ENCODE measurements around the gene CLEC6A.

The CLEC6A gene

GRCh38 chr12:8499616-8500015, 43.9 kb downstream of the CLEC6A start:
- DNase-seq (ENCODE audit: extremely low read depth, low read depth) = no peak
- TF ChIP-seq CTCF (IDR thresholded peaks at IDR 0.05; ENCODE audit: low read depth, low read length, missing control alignments) = no peak
- H3K4me3 ChIP-seq (replicated peaks; ENCODE audit: low read depth, low read length) = no peak overlapping the region

GRCh38 chr12:8501720-8502119, 46.0 kb downstream of the CLEC6A start:
- no peak for DNase-seq (ENCODE audit: extremely low read depth, low read depth)
- no peak overlapping the region for H3K4me3 ChIP-seq (replicated peaks; ENCODE audit: low read depth, low read length)
- no peak for TF ChIP-seq CTCF (IDR thresholded peaks at IDR 0.05; ENCODE audit: low read depth, low read length, missing control alignments)

GRCh38 chr12:8504351-8504750, 48.6 kb downstream of the CLEC6A start:
- TF ChIP-seq CTCF (IDR thresholded peaks at IDR 0.05; ENCODE audit: low read depth, low read length, missing control alignments) = no peak
- H3K4me3 ChIP-seq (replicated peaks; ENCODE audit: low read depth, low read length) = no peak overlapping the region
- DNase-seq (ENCODE audit: extremely low read depth, low read depth) = no peak

GRCh38 chr12:8507596-8507995, 51.8 kb downstream of the CLEC6A start:
- H3K4me3 ChIP-seq (replicated peaks; ENCODE audit: low read depth, low read length) = no peak overlapping the region
- DNase-seq (ENCODE audit: extremely low read depth, low read depth) = no peak
- no peak for TF ChIP-seq CTCF (IDR thresholded peaks at IDR 0.05; ENCODE audit: low read depth, low read length, missing control alignments)

GRCh38 chr12:8508223-8508622, 52.5 kb downstream of the CLEC6A start:
- DNase-seq (ENCODE audit: extremely low read depth, low read depth) = no peak
- no peak for TF ChIP-seq CTCF (IDR thresholded peaks at IDR 0.05; ENCODE audit: low read depth, low read length, missing control alignments)

GRCh38 chr12:8508910-8509841, 53.4 kb downstream of the CLEC6A start:
- H3K4me3 ChIP-seq (replicated peaks; ENCODE audit: low read depth, low read length) = no peak overlapping the region
- no peak for DNase-seq (ENCODE audit: extremely low read depth, low read depth)
- TF ChIP-seq CTCF (IDR thresholded peaks at IDR 0.05; ENCODE audit: low read depth, low read length, missing control alignments) = no peak

More at GRCh38 chr12:8508223-8508622, 52.5 kb downstream of the CLEC6A start:
- H3K4me3 ChIP-seq (replicated peaks; ENCODE audit: low read depth, low read length) = no peak overlapping the region

Measured in HFF-Myc (cell line).